ENCODE data around the gene DVL2. TPM values are rescaled to one million over a fixed set of nuclear protein-coding genes. Genes with fewer than 3 reads are reported as not detected.

DVL2 gene
- total RNA-seq, 1 experiment from 2014 or later: 82.9 TPM

GRCh38 chr17:7242717-7243452 lies 8.6 kb upstream of the DVL2 start:
- no peak overlapping the region for H2AFZ ChIP-seq (ENCODE audit: low read length)
- no peaks in the 10 kb centered on the region for H3K4me1 ChIP-seq (ENCODE audit: insufficient read depth, low read length)
- peaks cover 4% of the 10 kb centered on the region for H3K23me2 ChIP-seq (ENCODE audit: insufficient read length, low read depth, low read length, poor library complexity, severe bottlenecking)
- H3T11ph ChIP-seq (ENCODE audit: low read length): no peak overlapping the region
- H3K4me1 Mint-ChIP-seq: peaks cover 34% of the 10 kb centered on the region in 2 experiments
- no peak overlapping the region for H2BK120ac ChIP-seq (ENCODE audit: low read depth, low read length, poor library complexity, severe bottlenecking)
- H3K79me1 ChIP-seq (ENCODE audit: insufficient read depth, low read depth, low read length, poor library complexity, severe bottlenecking): peaks cover 5% of the 10 kb centered on the region
- peaks cover 27 to 52% (median 47%) of the 10 kb centered on the region in 3 experiments for H3K36me3 Mint-ChIP-seq (ENCODE audit: insufficient read depth in 1 of 3, low read depth in 3 of 3)
- no peak overlapping the region for H4K8ac ChIP-seq (replicated peaks; ENCODE audit: insufficient read length, low read depth, low read length)
- peaks cover 0 to 2% of the 10 kb centered on the region in 2 experiments; a peak in 2 of 5 replicates for H3K9me3 Mint-ChIP-seq
- no peak overlapping the region for H2BK12ac ChIP-seq (ENCODE audit: insufficient read length, low read depth, low read length)
- peak overlapping the region; percentile 98 for H3K4me2 ChIP-seq (ENCODE audit: insufficient read depth, insufficient read length, low read length)
- peak overlapping the region; percentile 95 to 97 for H3K4me3 Mint-ChIP-seq
- no peak overlapping the region for H3K14ac ChIP-seq (ENCODE audit: insufficient read depth, low read length)
- DNase-seq: peak; percentile 99
- peak overlapping the region; percentile 62 for H3K27ac ChIP-seq (ENCODE audit: insufficient read length, low read depth, low read length)
- no peaks in the 10 kb centered on the region; the same call in 1 of the 2 replicates for H3K27me3 Mint-ChIP-seq (ENCODE audit: low read depth)
- H4K20me1 ChIP-seq (ENCODE audit: control insufficient read depth, insufficient read depth, insufficient read length): no peaks in the 10 kb centered on the region
- H4K91ac ChIP-seq (ENCODE audit: insufficient read length, low read depth, low read length): no peak overlapping the region
- TF ChIP-seq CTCF (conservative IDR thresholded peaks at IDR 0.05): peak; percentile 21; the same call in 1 of the 3 replicates
- peak overlapping the region; percentile 96 to 100 (median 99) for H3K27ac Mint-ChIP-seq
- H3K79me2 ChIP-seq (ENCODE audit: insufficient read depth, low read length): peaks cover 4% of the 10 kb centered on the region; the same call in 1 of the 2 replicates
- no peak overlapping the region for H4K5ac ChIP-seq (ENCODE audit: insufficient read length, low read depth, low read length)
- H2BK5ac ChIP-seq (ENCODE audit: insufficient read length, low read length): no peak overlapping the region
- H3K56ac ChIP-seq (ENCODE audit: insufficient read length, low read depth, low read length): no peak overlapping the region
- no peak overlapping the region for H3K4ac ChIP-seq (ENCODE audit: low read depth, low read length)
- H3K23ac ChIP-seq (ENCODE audit: insufficient read length, low read depth, low read length): no peak overlapping the region
- no CpG with 5 or more reads among the region's 49 CpGs for WGBS (ENCODE audit: extremely low coverage, insufficient read length, low lambda C conversion rate)
- H3K9me3 ChIP-seq (ENCODE audit: control insufficient read depth, low read depth, low read length): no peaks in the 10 kb centered on the region
- H3K18ac ChIP-seq (ENCODE audit: insufficient read length, low read depth, low read length): peak overlapping the region; percentile 25
- no peak overlapping the region for H2AK5ac ChIP-seq (ENCODE audit: insufficient read length, low read length)
- H2BK15ac ChIP-seq (ENCODE audit: low read depth, low read length): no peak overlapping the region
- H3K9ac ChIP-seq (ENCODE audit: extremely low read depth, insufficient read length, low read length): peak overlapping the region; percentile 53
- no peaks in the 10 kb centered on the region for H3K27me3 ChIP-seq (ENCODE audit: insufficient read depth, low read length)
- no peak overlapping the region for H2BK20ac ChIP-seq (ENCODE audit: low read depth, low read length, poor library complexity, severe bottlenecking)

All from H9 (cell line).